Activated CD4-positive, alpha-beta T cell treated with anti-CD3 and anti-CD28 coated beads for 4 hours (primary cell): ENCODE measurements around the gene ARCN1.

Experiments
- DNase-seq, 2 donors: peaks; one replicate each; pipeline ENCODE4 v3.0.0-alpha.2; 2020

The ARCN1 gene

GRCh38 chr11:118572061-118572980 lies at the start of gene ARCN1:
TSS of gene ARCN1 (plus strand) at chr11:118572409. CDS start at chr11:118572548, 139 bp downstream.
- peak; percentile 71 to 79 for DNase-seq

GRCh38 chr11:118522571-118523072 lies 49.6 kb upstream of the ARCN1 start:
- DNase-seq = no peak

DNA sequence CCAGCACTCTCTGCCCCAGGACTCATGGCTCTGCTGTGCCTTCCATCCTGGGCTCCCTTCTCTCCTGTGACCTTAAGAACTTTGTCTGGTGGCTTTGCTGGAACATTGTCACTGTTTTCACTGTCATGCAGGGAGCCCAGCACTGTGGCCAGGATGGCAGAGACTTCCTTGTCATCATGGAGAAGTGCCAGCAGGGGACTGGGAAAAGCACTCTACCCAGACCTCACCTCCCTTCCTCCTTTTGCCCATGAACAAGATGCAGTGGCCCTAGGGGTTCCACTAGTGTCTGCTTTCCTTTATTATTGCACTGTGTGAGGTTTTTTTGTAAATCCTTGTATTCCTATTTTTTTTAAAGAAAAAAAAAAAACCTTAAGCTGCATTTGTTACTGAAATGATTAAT lies 47.9 kb upstream of the ARCN1 start:
- no peak for DNase-seq

DNA sequence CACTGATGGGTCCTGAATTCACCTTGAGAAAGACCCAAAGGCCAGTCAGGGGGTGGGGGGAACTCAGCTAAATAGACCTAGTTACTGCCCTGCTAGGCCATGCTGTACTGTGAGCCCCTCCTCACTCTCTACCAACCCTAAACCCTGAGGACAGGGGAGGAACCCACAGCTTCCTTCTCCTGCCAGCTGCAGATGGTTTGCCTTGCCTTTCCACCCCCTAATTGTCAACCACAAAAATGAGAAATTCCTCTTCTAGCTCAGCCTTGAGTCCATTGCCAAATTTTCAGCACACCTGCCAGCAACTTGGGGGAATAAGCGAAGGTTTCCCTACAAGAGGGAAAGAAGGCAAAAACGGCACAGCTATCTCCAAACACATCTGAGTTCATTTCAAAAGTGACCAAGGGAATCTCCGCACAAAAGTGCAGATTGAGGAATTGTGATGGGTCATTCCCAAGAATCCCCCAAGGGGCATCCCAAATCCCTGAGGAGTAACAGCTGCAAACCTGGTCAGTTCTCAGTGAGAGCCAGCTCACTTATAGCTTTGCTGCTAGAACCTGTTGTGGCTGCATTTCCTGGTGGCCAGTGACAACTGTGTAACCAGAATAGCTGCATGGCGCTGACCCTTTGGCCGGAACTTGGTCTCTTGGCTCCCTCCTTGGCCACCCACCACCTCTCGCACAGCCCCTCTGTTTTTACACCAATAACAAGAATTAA lies 47.3 kb upstream of the ARCN1 start:
- DNase-seq = no peak

DNA sequence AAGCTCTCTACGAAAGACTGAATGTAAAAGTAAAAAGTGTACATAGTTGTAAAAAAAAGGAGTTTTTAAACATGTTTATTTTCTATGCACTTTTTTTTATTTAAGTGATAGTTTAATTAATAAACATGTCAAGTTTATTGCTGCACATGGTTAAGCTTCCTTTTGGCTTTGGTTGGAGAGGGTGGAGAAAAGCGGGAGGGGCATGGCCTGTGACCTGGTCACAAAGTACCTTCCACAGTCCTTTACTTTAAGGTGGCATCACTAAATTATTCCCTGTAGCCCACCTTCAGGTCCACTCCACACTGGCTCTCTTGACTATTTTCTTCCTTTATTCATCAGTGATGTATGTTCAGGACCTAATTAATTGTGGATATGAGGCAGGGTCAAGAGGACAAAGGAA lies 45.5 kb upstream of the ARCN1 start:
- DNase-seq = no peak

- no peak for DNase-seq
Observed at GRCh38 chr11:118527109-118527508, 45.1 kb upstream of the ARCN1 start, which contains the start of gene TTC36. TSS of gene TTC36 (plus strand) at chr11:118527474. CDS start at chr11:118527495, 21 bp downstream.

DNA sequence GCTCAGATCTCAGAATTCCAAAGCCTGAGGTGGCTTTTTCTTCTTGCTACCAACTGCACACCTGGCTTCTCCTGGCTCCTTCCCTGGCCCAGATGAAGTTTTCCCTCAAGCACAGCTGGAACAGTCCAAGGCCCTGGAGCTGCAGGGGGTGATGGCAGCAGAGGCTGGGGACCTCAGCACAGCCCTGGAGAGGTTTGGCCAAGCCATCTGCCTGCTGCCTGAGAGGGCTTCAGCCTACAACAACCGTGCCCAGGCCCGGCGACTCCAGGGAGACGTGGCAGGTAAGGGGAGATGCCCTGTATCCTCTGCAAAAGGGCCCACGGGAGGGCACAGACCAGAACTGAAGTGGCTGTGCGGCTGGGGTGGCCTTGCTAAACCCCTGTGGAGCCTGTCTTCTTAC lies 43.7 kb upstream of the ARCN1 start:
- DNase-seq = no peak

DNA sequence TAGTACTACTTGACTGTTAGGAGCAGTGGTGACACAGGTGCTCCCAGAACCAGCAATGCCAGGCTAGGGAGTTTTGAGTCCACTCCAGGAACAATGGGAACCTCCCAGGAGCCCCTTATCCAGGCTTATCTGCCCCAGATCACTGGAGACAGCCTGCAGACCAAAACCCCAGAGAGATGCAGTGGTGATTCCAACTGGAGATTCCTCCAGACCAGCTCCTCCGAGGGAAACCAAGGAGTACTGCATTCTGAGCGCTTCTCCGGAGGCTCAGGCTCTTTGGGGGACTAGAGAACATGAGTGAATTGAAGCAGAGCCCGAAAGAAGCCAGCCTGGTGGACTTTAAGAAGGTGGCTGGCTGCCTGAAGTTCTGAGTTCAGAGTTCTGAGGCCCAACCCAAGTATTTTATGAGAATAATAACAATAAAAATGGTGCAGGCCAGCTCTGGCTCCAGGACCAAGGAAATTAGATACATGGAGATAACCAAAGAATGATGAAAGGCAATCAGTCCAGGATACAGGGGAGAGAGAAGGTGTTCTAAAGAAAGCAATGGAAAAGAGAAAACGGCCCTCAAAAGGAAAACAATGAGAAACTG lies 42.5 kb upstream of the ARCN1 start:
- no peak for DNase-seq

GRCh38 chr11:118530180-118530682 lies 42.0 kb upstream of the ARCN1 start:
- DNase-seq = no peak

DNA sequence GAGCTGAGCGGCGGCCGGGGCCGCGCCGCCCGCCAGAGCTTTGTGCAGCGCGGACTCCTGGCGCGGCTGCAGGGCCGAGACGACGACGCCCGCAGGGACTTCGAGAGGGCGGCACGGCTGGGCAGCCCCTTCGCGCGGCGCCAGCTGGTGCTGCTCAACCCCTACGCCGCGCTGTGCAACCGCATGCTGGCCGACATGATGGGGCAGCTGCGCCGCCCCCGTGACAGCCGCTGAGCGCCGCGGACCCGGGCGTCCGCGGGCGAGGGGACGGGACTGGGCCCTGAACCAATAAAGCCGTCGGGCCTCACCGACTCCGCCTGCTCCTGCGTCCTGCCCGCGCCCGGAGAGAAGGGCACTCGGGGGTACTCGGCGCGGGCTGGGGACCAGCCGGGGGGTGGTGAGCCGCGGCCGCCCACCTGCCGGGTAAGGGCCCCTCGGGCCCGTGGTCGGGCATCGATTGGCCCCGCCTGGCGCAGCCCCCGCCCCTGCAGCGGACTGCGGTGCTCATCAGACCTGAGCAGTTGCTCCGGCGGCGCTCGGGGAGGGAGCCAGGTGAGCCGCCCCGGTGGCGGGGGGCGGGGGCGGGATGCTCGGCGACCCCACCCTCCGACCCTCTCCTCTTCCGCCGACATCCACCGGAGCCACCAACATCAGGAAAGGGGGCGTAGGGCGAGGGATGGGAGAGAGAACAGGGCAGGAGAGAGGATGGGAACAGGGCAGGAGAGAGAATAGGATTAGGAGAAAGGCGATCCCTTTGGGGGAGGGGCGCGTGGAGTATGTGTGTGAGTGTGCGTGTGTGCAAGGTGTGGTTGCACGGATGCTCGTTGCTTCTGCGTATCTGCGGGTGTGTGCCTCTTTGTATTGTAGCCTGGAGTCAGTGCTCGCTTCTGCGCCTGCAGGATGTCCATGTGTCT lies 41.3 kb upstream of the ARCN1 start, which contains the start of gene TMEM25:
TMEM25 (plus strand) TSS at position 510 of the 914 bp plus-strand sequence. CDS start 610 bp downstream, outside the sequence.
- peak; percentile 71 for DNase-seq

- DNase-seq = no peak
Observed at GRCh38 chr11:118531597-118532084, 40.6 kb upstream of the ARCN1 start.

DNA sequence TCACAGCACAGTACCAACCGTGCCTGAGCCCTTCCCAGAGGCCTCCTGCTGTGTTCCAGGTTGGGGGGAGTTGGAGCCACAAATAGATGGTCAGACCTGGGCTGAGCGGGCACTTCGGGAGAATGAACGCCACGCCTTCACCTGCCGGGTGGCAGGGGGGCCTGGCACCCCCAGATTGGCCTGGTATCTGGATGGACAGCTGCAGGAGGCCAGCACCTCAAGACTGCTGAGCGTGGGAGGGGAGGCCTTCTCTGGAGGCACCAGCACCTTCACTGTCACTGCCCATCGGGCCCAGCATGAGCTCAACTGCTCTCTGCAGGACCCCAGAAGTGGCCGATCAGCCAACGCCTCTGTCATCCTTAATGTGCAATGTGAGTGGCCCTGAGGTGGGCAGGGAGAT lies 40.1 kb upstream of the ARCN1 start:
- DNase-seq = no peak

- no peak for DNase-seq
Observed at GRCh38 chr11:118532852-118533768, 39.1 kb upstream of the ARCN1 start.

DNA sequence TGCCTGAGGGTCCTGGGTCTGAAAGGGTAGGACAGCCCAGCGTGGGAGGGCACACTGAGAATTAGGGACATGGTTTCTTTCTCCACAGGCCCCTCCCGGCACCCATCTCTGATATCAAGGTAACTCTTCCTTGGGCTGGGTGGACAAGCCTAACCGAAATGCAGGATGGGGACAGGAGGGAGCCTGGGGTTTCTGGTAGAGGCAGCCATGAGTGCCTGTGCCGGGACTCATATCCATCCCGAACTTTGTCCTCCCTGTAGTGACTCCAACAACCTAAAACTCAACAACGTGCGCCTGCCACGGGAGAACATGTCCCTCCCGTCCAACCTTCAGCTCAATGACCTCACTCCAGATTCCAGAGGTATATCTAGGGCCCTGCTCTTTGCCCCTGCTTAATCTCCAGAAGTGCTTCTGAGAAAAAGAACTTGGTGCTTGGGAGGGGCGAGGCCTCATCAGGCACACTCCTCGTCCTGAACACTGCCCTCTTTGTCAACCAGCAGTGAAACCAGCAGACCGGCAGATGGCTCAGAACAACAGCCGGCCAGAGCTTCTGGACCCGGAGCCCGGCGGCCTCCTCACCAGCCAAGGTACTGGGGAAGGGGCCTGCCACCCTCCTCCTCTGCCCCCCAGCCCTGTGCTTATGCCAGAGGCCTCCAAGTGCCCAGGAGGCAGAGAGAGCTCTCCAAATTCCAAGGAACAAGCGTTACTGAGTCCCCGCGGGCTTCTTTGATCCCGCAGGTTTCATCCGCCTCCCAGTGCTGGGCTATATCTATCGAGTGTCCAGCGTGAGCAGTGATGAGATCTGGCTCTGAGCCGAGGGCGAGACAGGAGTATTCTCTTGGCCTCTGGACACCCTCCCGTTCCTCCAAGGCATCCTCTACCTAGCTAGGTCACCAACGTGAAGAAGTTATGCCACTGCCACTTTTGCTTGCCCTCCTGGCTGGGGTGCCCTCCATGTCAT lies 38.2 kb upstream of the ARCN1 start:
- no peak for DNase-seq

DNA sequence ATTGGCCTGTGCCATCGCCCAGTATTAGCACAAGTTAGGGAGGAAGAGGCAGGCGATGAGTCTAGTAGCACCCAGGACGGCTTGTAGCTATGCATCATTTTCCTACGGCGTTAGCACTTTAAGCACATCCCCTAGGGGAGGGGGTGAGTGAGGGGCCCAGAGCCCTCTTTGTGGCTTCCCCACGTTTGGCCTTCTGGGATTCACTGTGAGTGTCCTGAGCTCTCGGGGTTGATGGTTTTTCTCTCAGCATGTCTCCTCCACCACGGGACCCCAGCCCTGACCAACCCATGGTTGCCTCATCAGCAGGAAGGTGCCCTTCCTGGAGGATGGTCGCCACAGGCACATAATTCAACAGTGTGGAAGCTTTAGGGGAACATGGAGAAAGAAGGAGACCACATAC lies 36.9 kb upstream of the ARCN1 start:
- DNase-seq = no peak

DNA sequence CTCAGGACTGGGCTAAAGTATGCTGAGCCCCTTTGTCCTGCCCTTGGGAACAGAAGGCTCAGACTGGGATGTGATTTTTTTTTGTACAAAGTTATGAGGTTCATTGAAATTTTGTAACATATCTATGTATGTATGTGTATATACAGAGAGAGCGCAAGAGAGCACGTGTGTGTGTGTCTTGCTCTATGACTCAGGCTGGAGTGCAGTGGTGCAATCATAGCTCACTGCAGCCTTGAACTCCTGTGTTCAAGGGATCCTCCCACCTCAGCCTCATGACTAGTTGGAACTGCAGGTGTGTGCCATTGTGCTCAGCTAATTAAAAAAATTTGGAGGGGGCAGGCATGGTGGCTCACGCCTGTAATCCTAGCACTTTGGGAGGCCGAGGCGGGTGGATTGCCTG lies 35.5 kb upstream of the ARCN1 start:
- DNase-seq = no peak

DNA sequence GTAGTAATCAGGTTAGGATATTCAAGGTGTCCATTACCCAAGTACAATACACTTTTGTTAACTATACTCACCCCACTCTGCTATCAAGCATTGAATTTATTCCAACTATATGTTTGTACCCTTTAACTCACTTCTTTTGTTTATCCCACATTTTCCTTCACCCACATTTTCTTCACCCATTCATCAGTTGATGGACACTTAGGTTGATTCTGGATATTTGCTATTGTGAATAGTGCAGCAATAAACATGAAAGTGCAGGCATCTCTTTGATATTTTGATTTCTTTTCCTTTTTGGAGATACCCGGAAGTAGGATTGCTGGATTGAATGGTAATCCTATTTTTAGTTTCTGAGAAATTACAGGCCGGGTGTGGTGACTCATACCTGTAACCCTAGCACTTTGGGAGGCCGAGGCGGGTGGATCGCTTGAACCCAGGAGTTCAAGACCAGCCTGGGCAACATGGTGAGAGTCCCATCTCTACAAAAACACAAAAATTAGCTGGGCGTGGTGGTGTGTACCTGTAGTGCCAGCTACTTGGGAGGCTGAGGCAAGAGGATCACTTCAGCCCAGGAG lies 34.7 kb upstream of the ARCN1 start:
- no peak for DNase-seq

DNA sequence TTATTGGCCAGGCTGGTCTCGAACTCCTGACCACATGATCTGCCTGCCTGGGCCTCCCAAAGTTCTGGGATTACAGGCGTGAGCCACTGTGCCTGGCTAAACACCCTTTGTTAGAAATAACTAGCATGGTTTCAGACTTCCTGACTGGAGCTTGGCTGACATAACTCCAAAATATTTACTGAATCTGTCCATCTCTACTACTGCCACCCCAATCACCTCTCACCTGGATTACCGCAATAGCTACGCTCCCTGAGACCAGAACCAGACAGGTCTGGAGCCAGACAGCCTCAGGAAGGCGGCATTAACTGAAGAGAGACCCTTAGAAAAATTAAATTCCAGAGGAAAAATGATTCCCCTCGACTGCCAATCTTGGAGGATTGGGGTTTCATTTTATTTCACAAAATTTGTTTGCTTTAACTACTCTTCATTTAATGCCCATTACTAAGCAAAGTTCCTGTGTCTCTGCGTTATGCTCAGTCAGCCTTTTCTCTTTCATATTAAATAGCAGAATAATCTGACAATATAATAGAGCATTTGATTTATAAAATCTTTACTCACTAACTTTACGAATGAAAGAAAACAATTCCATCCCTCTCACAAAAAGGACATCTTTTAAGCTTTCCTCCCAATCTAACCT lies 28.1 kb upstream of the ARCN1 start:
- DNase-seq = no peak

- DNase-seq = no peak
Observed at GRCh38 chr11:118544647-118545010, 27.6 kb upstream of the ARCN1 start.
